WTC11 (cell line): Measurements from ENCODE around the gene MACF1. TPM values are rescaled to one million over a fixed set of nuclear protein-coding genes. Genes with fewer than 3 reads are reported as not detected.

Experiments used
- ATAC-seq: fragments of 200-7000 bp; cut with Tn5 transposase; 2 replicates; pipeline ENCODE4 v1.10.0; 2021; ENCODE audit warnings: mild to moderate bottlenecking, moderate library complexity
- CTCF ChIA-PET: fragments of 300-600 bp; sonication (Branson Sonifier 250); formaldehyde crosslinking; loops from one replicate; lab custom pipeline; 2021; ENCODE audit warnings: antibody characterized with exemption; lab: Charles Lee
- POLR2A ChIA-PET: fragments of 350-600 bp; sonication (Branson Sonifier 250); formaldehyde crosslinking; loops from one replicate; lab custom pipeline; 2021; ENCODE audit warnings: antibody characterized with exemption; lab: Charles Lee
- DNase-seq: peaks from one replicate; pipeline ENCODE4 v3.0.0; 2021; ENCODE audit warnings: low spot score
- H3K27ac Mint-ChIP-seq: 2 replicates; pipeline ENCODE4 v1.8.0; 2021; ENCODE audit warnings: mixed read lengths
- H3K27me3 Mint-ChIP-seq: 2 replicates; pipeline ENCODE4 v1.8.0; 2021; ENCODE audit warnings: low read depth, mild to moderate bottlenecking, moderate library complexity, mixed read lengths
- H3K36me3 Mint-ChIP-seq: 2 replicates; pipeline ENCODE4 v1.8.0; 2021; ENCODE audit warnings: mixed read lengths
- H3K4me1 Mint-ChIP-seq: 2 replicates; pipeline ENCODE4 v1.8.0; 2022; ENCODE audit warnings: mixed read lengths
- H3K4me3 Mint-ChIP-seq: 2 replicates; pipeline ENCODE4 v1.8.0; 2021; ENCODE audit warnings: mild to moderate bottlenecking, moderate library complexity, mixed read lengths
- H3K9me3 Mint-ChIP-seq: 2 replicates; pipeline ENCODE4 v1.8.0; 2021; ENCODE audit warnings: mixed read lengths
- ATF6 ChIP-seq: sonication (generic); formaldehyde crosslinking; IDR thresholded peaks from 2 replicates; pipeline ENCODE4 v1.8.1; 2023; ENCODE audit warnings: mild to moderate bottlenecking, missing genetic modification reagents
- CDX4 ChIP-seq: fragments of 250-450 bp; sonication (Bioruptor Pico); IDR thresholded peaks from 2 replicates; pipeline ENCODE4 v1.9.0; 2021; ENCODE audit warnings: moderate library complexity, mild to moderate bottlenecking, inconsistent platforms, borderline replicate concordance
- EMX1 ChIP-seq: fragments of 250-450 bp; sonication (Bioruptor Pico); IDR thresholded peaks from 2 replicates; pipeline ENCODE4 v1.8.0; 2021; ENCODE audit warnings: mild to moderate bottlenecking
- ERG ChIP-seq: fragments of 250-450 bp; sonication (Bioruptor Pico); IDR thresholded peaks from 2 replicates; pipeline ENCODE4 v1.8.0; 2021; ENCODE audit warnings: mild to moderate bottlenecking
- HMGXB4 ChIP-seq: sonication (generic); formaldehyde crosslinking; IDR thresholded peaks from 2 replicates; pipeline ENCODE4 v1.8.1; 2023; ENCODE audit warnings: mild to moderate bottlenecking, moderate library complexity, missing genetic modification reagents
- JUN ChIP-seq: sonication (generic); formaldehyde crosslinking; IDR thresholded peaks from 2 replicates; pipeline ENCODE4 v1.8.0; 2023; ENCODE audit warnings: mild to moderate bottlenecking, missing genetic modification reagents
- MAX ChIP-seq: sonication (generic); formaldehyde crosslinking; IDR thresholded peaks from 2 replicates; pipeline ENCODE4 v1.8.0; 2022; ENCODE audit warnings: mild to moderate bottlenecking, missing genetic modification reagents
- MXD4 ChIP-seq: fragments of 250-450 bp; sonication (Bioruptor Pico); IDR thresholded peaks from 2 replicates; pipeline ENCODE4 v1.8.0; 2021; ENCODE audit warnings: mild to moderate bottlenecking, moderate library complexity, borderline replicate concordance
- SMAD3 ChIP-seq: sonication (generic); formaldehyde crosslinking; IDR thresholded peaks from 2 replicates; pipeline ENCODE4 v1.8.0; 2022; ENCODE audit warnings: missing genetic modification reagents, mild to moderate bottlenecking, borderline replicate concordance
- TCF7 ChIP-seq: sonication (generic); formaldehyde crosslinking; IDR thresholded peaks from 2 replicates; pipeline ENCODE4 v1.8.0; 2022; ENCODE audit warnings: mild to moderate bottlenecking, low read depth, missing genetic modification reagents, moderate library complexity
- USF1 ChIP-seq: sonication (generic); formaldehyde crosslinking; IDR thresholded peaks from 2 replicates; pipeline ENCODE4 v1.8.0; 2022; ENCODE audit warnings: mild to moderate bottlenecking, missing genetic modification reagents
- ZBTB21 ChIP-seq: sonication (generic); formaldehyde crosslinking; IDR thresholded peaks from 2 replicates; pipeline ENCODE4 v1.8.1; 2023; ENCODE audit warnings: mild to moderate bottlenecking, missing genetic modification reagents, borderline replicate concordance
- ZBTB43 ChIP-seq: sonication (generic); formaldehyde crosslinking; IDR thresholded peaks from 2 replicates; pipeline ENCODE4 v1.8.1; 2023; ENCODE audit warnings: mild to moderate bottlenecking, missing genetic modification reagents
- ZMAT4 ChIP-seq: fragments of 250-450 bp; sonication (Bioruptor Pico); IDR thresholded peaks from 2 replicates; pipeline ENCODE4 v1.9.0; 2021; ENCODE audit warnings: mild to moderate bottlenecking
- ZNF121 ChIP-seq: sonication (generic); formaldehyde crosslinking; IDR thresholded peaks from 2 replicates; pipeline ENCODE4 v1.8.0; 2023; ENCODE audit warnings: missing genetic modification reagents
- ZNF219 ChIP-seq: sonication (generic); formaldehyde crosslinking; IDR thresholded peaks from 2 replicates; pipeline ENCODE4 v1.8.0; 2023; ENCODE audit warnings: missing genetic modification reagents, mild to moderate bottlenecking, borderline replicate concordance
- ZNF281 ChIP-seq: sonication (generic); formaldehyde crosslinking; IDR thresholded peaks from 2 replicates; pipeline ENCODE4 v1.8.0; 2023; ENCODE audit warnings: mild to moderate bottlenecking, missing genetic modification reagents
- ZNF532 ChIP-seq: fragments of 250-450 bp; sonication (Bioruptor Pico); IDR thresholded peaks from 2 replicates; pipeline ENCODE4 v1.9.0; 2021; ENCODE audit warnings: mild to moderate bottlenecking, borderline replicate concordance
- total RNA-seq: library from RNA; stranded (reverse); gene quantifications from 3 replicates; pipeline ENCODE4 v1.2.3, GENCODE V29; 2021

MACF1 gene
- total RNA-seq, 1 experiment from 2014 or later: 327 TPM

GRCh38 chr1:39508266-39508665, 303.8 kb downstream of the MACF1 start (continued):
- TF ChIP-seq ERG (CRISPR knock-in tag) (no peak), ZNF219 (no peak), ATF6 (CRISPR knock-in tag) (no peak), CDX4 (CRISPR knock-in tag) (no peak), ZBTB21 (CRISPR knock-in tag) (no peak)

GRCh38 chr1:39508857-39509305, 304.4 kb downstream of the MACF1 start:
- ATAC-seq: no peak
- no peak for DNase-seq

More at GRCh38 chr1:39508857-39509305, 304.4 kb downstream of the MACF1 start:
- H3K4me1 Mint-ChIP-seq: peaks cover 12% of the 10 kb centered on the region
- H3K27me3 Mint-ChIP-seq: peaks cover 13% of the 10 kb centered on the region
- POLR2A ChIA-PET: no interaction called here
- CTCF ChIA-PET: interaction anchor here (1.4 to 1.5 kb wide), 2 partner anchors 30 to 149 kb away, joined by 3 to 9 read pairs; no protein-coding TSS in a partner anchor
- H3K4me3 Mint-ChIP-seq: no peak overlapping the region
- no peaks in the 10 kb centered on the region for H3K9me3 Mint-ChIP-seq
- TF ChIP-seq TCF7 (CRISPR knock-in tag) (no peak), ZNF121 (CRISPR knock-in tag) (no peak), ZNF281 (no peak), CDX4 (CRISPR knock-in tag) (no peak), HMGXB4 (CRISPR knock-in tag) (no peak), JUN (CRISPR knock-in tag) (no peak), EMX1 (no peak), MAX (no peak), ZMAT4 (CRISPR knock-in tag) (no peak), USF1 (CRISPR knock-in tag) (no peak), MXD4 (CRISPR knock-in tag) (no peak), ZBTB43 (CRISPR knock-in tag) (no peak), SMAD3 (CRISPR knock-in tag) (no peak), ZNF532 (no peak)
- no peak overlapping the region for H3K27ac Mint-ChIP-seq
- no peaks in the 10 kb centered on the region for H3K36me3 Mint-ChIP-seq
